KMS-11 (cell line): Measurements from ENCODE around the gene AKR1B15.

Source experiments
- H2AFZ ChIP-seq: fragments of 200-600 bp; sonication (generic); 2 replicates; pipeline ENCODE4 v1.6.1; 2016; ENCODE audit warnings: antibody characterized with exemption, mixed run types, low read depth
- H3K27ac ChIP-seq: fragments of 200-600 bp; sonication (generic); 2 replicates; pipeline ENCODE4 v1.6.1; 2016; ENCODE audit warnings: mild to moderate bottlenecking, mixed run types
- H3K27me3 ChIP-seq: fragments of 200-600 bp; sonication (generic); 2 replicates; pipeline ENCODE4 v1.6.1; 2017; ENCODE audit warnings: mild to moderate bottlenecking, low read depth, mixed run types, moderate library complexity; ENCODE audit not compliant: insufficient read depth
- H3K36me3 ChIP-seq: fragments of 200-600 bp; sonication (generic); 2 replicates; pipeline ENCODE4 v1.6.1; 2017; ENCODE audit warnings: mild to moderate bottlenecking, mixed run types; ENCODE audit not compliant: insufficient read depth
- H3K4me1 ChIP-seq: fragments of 200-600 bp; sonication (generic); 2 replicates; pipeline ENCODE4 v1.6.1; 2016; ENCODE audit warnings: mild to moderate bottlenecking, low read depth, mixed run types; ENCODE audit not compliant: poor library complexity, severe bottlenecking
- H3K4me2 ChIP-seq: fragments of 200-600 bp; sonication (generic); 2 replicates; pipeline ENCODE4 v1.7.0; 2016; ENCODE audit warnings: mild to moderate bottlenecking, mixed run types
- H3K4me3 ChIP-seq: fragments of 200-600 bp; sonication (generic); IDR thresholded peaks from 2 replicates; pipeline ENCODE4 v1.6.1; 2017; ENCODE audit warnings: low read depth, low read length, mixed read lengths; ENCODE audit not compliant: insufficient read depth
- H3K79me2 ChIP-seq: fragments of 200-600 bp; sonication (generic); 2 replicates; pipeline ENCODE4 v1.6.1; 2016; ENCODE audit warnings: low read depth, mixed run types; ENCODE audit not compliant: insufficient read depth
- H3K9ac ChIP-seq: fragments of 200-600 bp; sonication (generic); 2 replicates; pipeline ENCODE4 v1.6.1; 2016; ENCODE audit warnings: mild to moderate bottlenecking, mixed run types
- H4K20me1 ChIP-seq: fragments of 200-600 bp; sonication (generic); 2 replicates; pipeline ENCODE4 v1.6.1; 2016; ENCODE audit warnings: mild to moderate bottlenecking, mixed run types; ENCODE audit not compliant: insufficient read depth
- CTCF ChIP-seq: fragments of 200-600 bp; sonication (generic); conservative IDR thresholded peaks from 2 replicates; pipeline ENCODE4 v1.6.1; 2017; ENCODE audit warnings: low read depth, mild to moderate bottlenecking, antibody characterized with exemption, low read length, moderate library complexity, mixed read lengths

The AKR1B15 gene

GRCh38 chr7:134629445-134629844 is 80.5 kb downstream of the AKR1B15 start:
- no peak overlapping the region for H3K9ac ChIP-seq
- no peak overlapping the region for H3K4me3 ChIP-seq
- no peak for TF ChIP-seq CTCF
- peaks cover 9% of the 10 kb centered on the region for H3K4me1 ChIP-seq
- H4K20me1 ChIP-seq = no peaks in the 10 kb centered on the region
- H3K36me3 ChIP-seq = no peaks in the 10 kb centered on the region
- H3K4me2 ChIP-seq = no peak overlapping the region
- H3K79me2 ChIP-seq = no peaks in the 10 kb centered on the region
- H3K27ac ChIP-seq = no peak overlapping the region
- H2AFZ ChIP-seq = no peak overlapping the region
- H3K27me3 ChIP-seq = no peaks in the 10 kb centered on the region
